Neural cell (in vitro differentiated cells): ENCODE measurements around the gene PRMT3. TPM values are rescaled to one million over a fixed set of nuclear protein-coding genes. Genes with fewer than 3 reads are reported as not detected.

Experiments
- H2AFZ ChIP-seq: fragments of 200-600, 300-800 bp; sonication (generic), shearing (Covaris generic); 2 replicates; pipeline ENCODE4 v1.6.0; 2014; ENCODE audit warnings: low read depth, mild to moderate bottlenecking, antibody characterized with exemption, low read length, moderate library complexity
- H3F3A ChIP-seq: fragments of 200-600 bp; shearing (Covaris generic); 2 replicates; pipeline ENCODE4 v1.6.1; 2016; ENCODE audit warnings: mild to moderate bottlenecking, moderate library complexity, mixed read lengths, antibody characterized with exemption, low read length; ENCODE audit not compliant: insufficient read depth, poor library complexity, severe bottlenecking
- H3K27ac ChIP-seq: fragments of 200-600, 300-800 bp; sonication (generic), shearing (Covaris generic); 2 replicates; pipeline ENCODE4 v1.5.1; 2014; ENCODE audit warnings: mild to moderate bottlenecking, low read length, moderate library complexity
- H3K27me3 ChIP-seq: fragments of 300-800, 200-600 bp; sonication (generic), shearing (Covaris generic); 2 replicates; pipeline ENCODE4 v1.6.0; 2014; ENCODE audit warnings: mild to moderate bottlenecking, low read depth, low read length, moderate library complexity; ENCODE audit not compliant: insufficient read depth
- H3K36me3 ChIP-seq: fragments of 300-800, 200-600 bp; sonication (generic), shearing (Covaris generic); 2 replicates; pipeline ENCODE4 v1.5.1; 2014; ENCODE audit warnings: mild to moderate bottlenecking, antibody characterized with exemption, low read length, moderate library complexity; ENCODE audit not compliant: insufficient read depth
- H3K4me2 ChIP-seq: fragments of 300-800, 200-600 bp; sonication (generic), shearing (Covaris generic); 2 replicates; pipeline ENCODE4 v1.6.0; 2014; ENCODE audit warnings: mild to moderate bottlenecking, low read length
- H3K4me3 ChIP-seq: fragments of 300-800, 200-600 bp; sonication (generic), shearing (Covaris generic); 2 replicates; pipeline ENCODE4 v1.5.1; 2014; ENCODE audit warnings: mild to moderate bottlenecking, low read length, moderate library complexity
- H3K79me2 ChIP-seq: fragments of 200-600 bp; shearing (Covaris generic); replicated peaks from 2 replicates; pipeline ENCODE4 v1.6.0; 2014; ENCODE audit warnings: mild to moderate bottlenecking, low read length, moderate library complexity; ENCODE audit not compliant: insufficient read depth
- H3K9ac ChIP-seq: fragments of 300-800, 200-600 bp; sonication (generic), shearing (Covaris generic); 2 replicates; pipeline ENCODE4 v1.6.1; 2016; ENCODE audit warnings: mild to moderate bottlenecking, low read length, mixed read lengths
- H3K9me2 ChIP-seq: fragments of 200-600 bp; shearing (Covaris generic); 2 replicates; pipeline ENCODE4 v1.6.1; 2016; ENCODE audit warnings: mild to moderate bottlenecking, low read length, mixed read lengths; ENCODE audit not compliant: insufficient read depth
- H3K9me3 ChIP-seq: fragments of 200-600, 300-800 bp; sonication (generic), shearing (Covaris generic); 2 replicates; pipeline ENCODE4 v1.6.1; 2016; ENCODE audit warnings: mild to moderate bottlenecking, mixed run types, low read length, moderate library complexity, mixed read lengths
- H4K20me1 ChIP-seq: fragments of 200-600 bp; shearing (Covaris generic); 2 replicates; pipeline ENCODE4 v1.6.1; 2016; ENCODE audit warnings: mild to moderate bottlenecking, mixed run types; ENCODE audit not compliant: insufficient read depth
- CTCF ChIP-seq: fragments of 450-650 bp; IDR thresholded peaks from 2 replicates; pipeline ENCODE4 v1.5.1; 2014; ENCODE audit warnings: antibody characterized with exemption, mild to moderate bottlenecking, moderate library complexity; ENCODE audit not compliant: poor library complexity, severe bottlenecking
- EP300 ChIP-seq: fragments of 450-650 bp; conservative IDR thresholded peaks from 2 replicates; pipeline ENCODE4 v1.6.1; 2014; ENCODE audit warnings: antibody characterized with exemption, mild to moderate bottlenecking, moderate library complexity; ENCODE audit not compliant: poor library complexity, severe bottlenecking
- EZH2 ChIP-seq: fragments of 200-600, 300-800 bp; shearing (Covaris generic), sonication (generic); IDR thresholded peaks from 2 replicates; pipeline ENCODE4 v1.6.1; 2014; ENCODE audit warnings: antibody characterized with exemption, low read length, borderline replicate concordance, mild to moderate bottlenecking; ENCODE audit not compliant: insufficient read depth, poor library complexity, severe bottlenecking
- MXI1 ChIP-seq: fragments of 450-650 bp; conservative IDR thresholded peaks from 2 replicates; pipeline ENCODE4 v1.6.1; 2014; ENCODE audit warnings: antibody characterized with exemption, mild to moderate bottlenecking; ENCODE audit not compliant: poor library complexity, severe bottlenecking
- POLR2AphosphoS5 ChIP-seq: IDR thresholded peaks from 2 replicates; pipeline ENCODE4 v1.6.1; 2012
- RAD21 ChIP-seq: fragments of 450-650 bp; conservative IDR thresholded peaks from 2 replicates; pipeline ENCODE4 v1.6.1; 2014; ENCODE audit warnings: antibody characterized with exemption, mild to moderate bottlenecking, moderate library complexity
- SMC3 ChIP-seq: fragments of 450-650 bp; conservative IDR thresholded peaks from 2 replicates; pipeline ENCODE4 v1.6.1; 2014; ENCODE audit warnings: antibody characterized with exemption, mild to moderate bottlenecking, moderate library complexity; ENCODE audit not compliant: poor library complexity
- TAF1 ChIP-seq: IDR thresholded peaks from 2 replicates; pipeline ENCODE4 v1.6.1; 2012; ENCODE audit warnings: low read depth
- polyA plus RNA-seq: library from polyadenylated mRNA; depleted of rRNA; stranded (reverse); fragments of >200 nt; gene quantifications from 2 replicates; pipeline ENCODE4 v1.2.3, GENCODE V29; 2014
- TF ChIP-seq, protein P1 (sequence below): IDR thresholded peaks from 2 replicates; pipeline ENCODE4 v1.6.1; 2012; ENCODE audit warnings: borderline replicate concordance

The PRMT3 gene
- polyA plus RNA-seq, 1 donor from 2014 or later = 16.5 TPM

GRCh38 chr11:20353829-20354434 lies 33.6 kb upstream of the PRMT3 start:
- Histone ChIP-seq H3K27ac (no peak overlapping the region), H3K4me2 (no peak overlapping the region), H3F3A (no peaks in the 10 kb centered on the region), H4K20me1 (no peaks in the 10 kb centered on the region), H3K9me2 (no peaks in the 10 kb centered on the region), H3K36me3 (no peaks in the 10 kb centered on the region), H3K79me2 (no peaks in the 10 kb centered on the region), H3K4me3 (no peak overlapping the region), H3K9ac (no peak overlapping the region), H2AFZ (no peak overlapping the region), H3K27me3 (peaks cover 6% of the 10 kb centered on the region), H3K9me3 (no peaks in the 10 kb centered on the region)
- peak; percentile 87 for TF ChIP-seq SMC3
- no peak for TF ChIP-seq MXI1
- peak; percentile 83 for TF ChIP-seq RAD21
- peak; percentile 86 for TF ChIP-seq CTCF

GRCh38 chr11:20355221-20356219 lies 32.0 kb upstream of the PRMT3 start:
- TF ChIP-seq EZH2 = no peak
- peak; percentile 49 for TF ChIP-seq RAD21
- TF ChIP-seq SMC3 = peak; percentile 65
- TF ChIP-seq, protein P1, sequence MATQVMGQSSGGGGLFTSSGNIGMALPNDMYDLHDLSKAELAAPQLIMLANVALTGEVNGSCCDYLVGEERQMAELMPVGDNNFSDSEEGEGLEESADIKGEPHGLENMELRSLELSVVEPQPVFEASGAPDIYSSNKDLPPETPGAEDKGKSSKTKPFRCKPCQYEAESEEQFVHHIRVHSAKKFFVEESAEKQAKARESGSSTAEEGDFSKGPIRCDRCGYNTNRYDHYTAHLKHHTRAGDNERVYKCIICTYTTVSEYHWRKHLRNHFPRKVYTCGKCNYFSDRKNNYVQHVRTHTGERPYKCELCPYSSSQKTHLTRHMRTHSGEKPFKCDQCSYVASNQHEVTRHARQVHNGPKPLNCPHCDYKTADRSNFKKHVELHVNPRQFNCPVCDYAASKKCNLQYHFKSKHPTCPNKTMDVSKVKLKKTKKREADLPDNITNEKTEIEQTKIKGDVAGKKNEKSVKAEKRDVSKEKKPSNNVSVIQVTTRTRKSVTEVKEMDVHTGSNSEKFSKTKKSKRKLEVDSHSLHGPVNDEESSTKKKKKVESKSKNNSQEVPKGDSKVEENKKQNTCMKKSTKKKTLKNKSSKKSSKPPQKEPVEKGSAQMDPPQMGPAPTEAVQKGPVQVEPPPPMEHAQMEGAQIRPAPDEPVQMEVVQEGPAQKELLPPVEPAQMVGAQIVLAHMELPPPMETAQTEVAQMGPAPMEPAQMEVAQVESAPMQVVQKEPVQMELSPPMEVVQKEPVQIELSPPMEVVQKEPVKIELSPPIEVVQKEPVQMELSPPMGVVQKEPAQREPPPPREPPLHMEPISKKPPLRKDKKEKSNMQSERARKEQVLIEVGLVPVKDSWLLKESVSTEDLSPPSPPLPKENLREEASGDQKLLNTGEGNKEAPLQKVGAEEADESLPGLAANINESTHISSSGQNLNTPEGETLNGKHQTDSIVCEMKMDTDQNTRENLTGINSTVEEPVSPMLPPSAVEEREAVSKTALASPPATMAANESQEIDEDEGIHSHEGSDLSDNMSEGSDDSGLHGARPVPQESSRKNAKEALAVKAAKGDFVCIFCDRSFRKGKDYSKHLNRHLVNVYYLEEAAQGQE = no peak
- no peak for TF ChIP-seq TAF1
- TF ChIP-seq EP300 = no peak
- TF ChIP-seq POLR2AphosphoS5 = no peak
- peak; percentile 62 for TF ChIP-seq CTCF
- no peak for TF ChIP-seq MXI1
- Histone ChIP-seq H3K27ac (no peak overlapping the region), H2AFZ (no peak overlapping the region), H3K4me2 (no peak overlapping the region), H3K4me3 (no peak overlapping the region), H3K79me2 (no peaks in the 10 kb centered on the region), H3K9me3 (no peaks in the 10 kb centered on the region), H4K20me1 (no peaks in the 10 kb centered on the region), H3K9ac (no peak overlapping the region), H3K27me3 (peaks cover 13% of the 10 kb centered on the region), H3K36me3 (no peaks in the 10 kb centered on the region), H3K9me2 (no peaks in the 10 kb centered on the region), H3F3A (no peaks in the 10 kb centered on the region)
